Mucosa of descending colon (tissue), 3 donors: Measurements from ENCODE around the gene MYL4. TPM values are rescaled to one million over a fixed set of nuclear protein-coding genes. Genes with fewer than 3 reads are reported as not detected.

Experiments
- ATAC-seq: fragments of 200-7000 bp; cut with Tn5 transposase; one replicate; pipeline ENCODE4 v1.9.1; 2020; ENCODE audit warnings: mild to moderate bottlenecking, moderate library complexity
- DNase-seq, 3 donors: peaks; one replicate each; pipeline ENCODE4 v3.0.0-alpha.2; 2020
- H3K36me3 ChIP-seq: fragments of 200-600 bp; one replicate; pipeline ENCODE4 v1.8.0; 2021; ENCODE audit warnings: low read depth, mild to moderate bottlenecking
- H3K4me1 ChIP-seq: fragments of 200-600 bp; one replicate; pipeline ENCODE4 v1.8.0; 2021; ENCODE audit warnings: low read depth, mild to moderate bottlenecking
- H3K4me3 ChIP-seq: fragments of 200-600 bp; one replicate; pipeline ENCODE4 v1.8.0; 2021; ENCODE audit warnings: mild to moderate bottlenecking
- H3K9me3 ChIP-seq: fragments of 200-600 bp; one replicate; pipeline ENCODE4 v1.8.0; 2021; ENCODE audit warnings: mild to moderate bottlenecking
- intact Hi-C, 2 donors: fragments of 100-400 bp; cut with DNase I in 1 of 2; cut with micrococcal nuclease in 1 of 2; formaldehyde crosslinking; loops; one replicate each; pipeline versions ENCODE4 v1.11.0 to v1.11.1; 2022; cut with DNase I, micrococcal nuclease
- total RNA-seq, 3 donors: library from RNA; stranded (reverse); fragmentation: NEBNext Ultra II Directional in 2 of 3; extraction: Animal tissue kit (Norgen Biotek cat#: 25700) in 2 of 3; gene quantifications; one replicate each; pipeline versions ENCODE4 v1.2.1 to v1.2.4, GENCODE V29; 2021 to 2023
- TF ChIP-seq, protein P1 (sequence below): fragments of 200-600 bp; IDR thresholded peaks from one replicate; pipeline ENCODE4 v1.8.0; 2022; ENCODE audit warnings: antibody characterized with exemption, mild to moderate bottlenecking
- donor health status: DM: no; HTN: no; CAD: no; lungs with moderate emphysema.
- donor health status: DM: no; HTN: no; CAD: no.
- donor health status: DM: no; HTN: yes; CAD: no.

The MYL4 gene
- total RNA-seq, 3 donors from 2014 or later, result 0.49 to 1.4 TPM; not detected in 1

DNA sequence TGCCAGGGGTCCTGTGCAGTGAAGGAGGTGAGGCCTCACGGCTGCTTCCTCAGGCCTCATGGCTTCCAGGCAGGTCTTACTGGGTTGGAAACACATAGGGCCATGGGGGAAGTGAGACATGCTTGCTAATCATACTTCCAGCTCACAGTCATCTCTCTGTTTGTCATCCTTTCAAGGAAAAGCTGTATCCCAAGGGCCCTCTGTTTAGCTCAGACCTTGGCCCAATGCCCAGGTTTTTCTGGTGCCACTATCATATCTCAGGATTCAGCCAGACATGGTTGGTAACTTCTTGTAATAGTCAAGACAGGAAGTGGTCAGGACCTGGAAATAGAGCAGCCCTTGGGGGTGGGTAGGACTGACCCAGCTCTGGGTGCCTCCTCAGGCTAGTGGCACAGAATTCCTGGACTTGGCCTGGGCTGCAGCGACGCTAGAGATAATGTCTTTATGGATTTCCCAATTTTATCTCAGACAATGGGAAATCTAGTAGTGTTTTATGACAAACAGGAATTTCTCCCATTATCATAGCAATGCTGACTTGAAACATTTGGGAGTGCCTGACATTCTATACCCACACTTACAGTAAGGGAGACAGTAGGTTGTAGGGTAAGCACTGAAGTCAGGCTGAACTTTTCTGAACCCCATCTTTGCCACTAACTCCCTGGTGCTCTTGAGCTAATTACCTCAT, 31.0 kb downstream of the MYL4 start:
- Histone ChIP-seq H3K9me3 (peaks cover 3% of the 10 kb centered on the region), H3K36me3 (no peaks in the 10 kb centered on the region), H3K4me1 (peaks cover 4% of the 10 kb centered on the region), H3K4me3 (no peak overlapping the region)
- DNase-seq (peak in 2 of 3 donors; percentile 41 to 56), ATAC-seq (peak; percentile 75)
- intact Hi-C loops, result no loop called here
- TF ChIP-seq, protein P1, sequence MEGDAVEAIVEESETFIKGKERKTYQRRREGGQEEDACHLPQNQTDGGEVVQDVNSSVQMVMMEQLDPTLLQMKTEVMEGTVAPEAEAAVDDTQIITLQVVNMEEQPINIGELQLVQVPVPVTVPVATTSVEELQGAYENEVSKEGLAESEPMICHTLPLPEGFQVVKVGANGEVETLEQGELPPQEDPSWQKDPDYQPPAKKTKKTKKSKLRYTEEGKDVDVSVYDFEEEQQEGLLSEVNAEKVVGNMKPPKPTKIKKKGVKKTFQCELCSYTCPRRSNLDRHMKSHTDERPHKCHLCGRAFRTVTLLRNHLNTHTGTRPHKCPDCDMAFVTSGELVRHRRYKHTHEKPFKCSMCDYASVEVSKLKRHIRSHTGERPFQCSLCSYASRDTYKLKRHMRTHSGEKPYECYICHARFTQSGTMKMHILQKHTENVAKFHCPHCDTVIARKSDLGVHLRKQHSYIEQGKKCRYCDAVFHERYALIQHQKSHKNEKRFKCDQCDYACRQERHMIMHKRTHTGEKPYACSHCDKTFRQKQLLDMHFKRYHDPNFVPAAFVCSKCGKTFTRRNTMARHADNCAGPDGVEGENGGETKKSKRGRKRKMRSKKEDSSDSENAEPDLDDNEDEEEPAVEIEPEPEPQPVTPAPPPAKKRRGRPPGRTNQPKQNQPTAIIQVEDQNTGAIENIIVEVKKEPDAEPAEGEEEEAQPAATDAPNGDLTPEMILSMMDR, result no peak

GRCh38 chr17:47240806-47241205, 31.7 kb downstream of the MYL4 start:
- Histone ChIP-seq H3K9me3 (peaks cover 3% of the 10 kb centered on the region), H3K4me3 (no peak overlapping the region), H3K4me1 (peaks cover 4% of the 10 kb centered on the region), H3K36me3 (no peaks in the 10 kb centered on the region)
- no peak for DNase-seq
- intact Hi-C loops, result no loop called here
- TF ChIP-seq, protein P1, result no peak
- no peak for ATAC-seq

GRCh38 chr17:47242648-47243047, 33.5 kb downstream of the MYL4 start:
- Histone ChIP-seq H3K4me3 (no peak overlapping the region), H3K9me3 (no peaks in the 10 kb centered on the region), H3K4me1 (peaks cover 4% of the 10 kb centered on the region), H3K36me3 (no peaks in the 10 kb centered on the region)
- DNase-seq, result no peak
- TF ChIP-seq, protein P1, result no peak
- intact Hi-C loops, result no loop called here
- ATAC-seq, result no peak

DNA sequence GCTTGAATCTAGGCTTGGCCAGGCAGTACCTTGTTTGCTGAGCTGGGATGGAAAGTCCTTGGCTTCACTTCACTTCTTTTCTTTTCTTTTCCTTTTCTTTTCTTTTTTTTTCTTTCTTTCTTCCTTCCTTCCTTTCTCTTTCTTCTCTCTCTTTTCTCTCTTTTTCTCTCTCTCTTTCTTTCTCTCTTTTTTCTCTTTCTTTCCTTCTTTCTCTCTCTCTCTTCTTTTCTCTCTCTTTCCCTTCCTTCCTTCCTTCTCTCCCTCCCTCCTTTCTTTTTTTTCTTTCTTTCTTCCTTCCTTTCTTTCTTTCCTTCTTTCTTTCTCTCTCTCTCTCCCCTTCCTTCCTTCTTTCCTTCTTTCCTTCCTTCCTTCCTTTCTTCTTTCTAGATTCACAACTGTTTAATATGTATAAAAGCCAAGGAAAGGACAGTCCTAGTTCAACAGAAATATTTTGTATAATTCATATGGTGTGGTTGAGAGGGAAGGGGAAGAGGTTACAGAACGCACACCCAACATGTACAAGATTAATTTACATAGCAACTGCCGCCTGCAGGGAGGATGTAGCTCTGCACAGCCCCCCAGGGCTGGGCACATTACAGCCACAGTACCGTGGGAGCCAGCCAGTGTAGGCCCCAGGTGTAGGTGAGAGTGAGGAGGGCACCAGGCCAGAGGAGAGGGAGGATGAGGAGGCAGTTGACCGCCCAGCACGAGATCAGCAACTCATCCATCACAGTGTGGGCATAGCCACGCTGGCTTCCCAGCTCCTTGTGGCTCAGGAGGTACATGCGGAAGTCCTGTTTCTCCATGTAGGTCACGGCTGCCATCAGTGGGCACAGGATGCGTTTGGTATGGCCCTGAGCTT, 34.8 kb downstream of the MYL4 start:
- no peaks in the 10 kb centered on the region for H3K36me3 ChIP-seq
- no peaks in the 10 kb centered on the region for H3K9me3 ChIP-seq
- ATAC-seq, result no peak
- H3K4me1 ChIP-seq, result peaks cover 4% of the 10 kb centered on the region
- intact Hi-C loops, result no loop called here
- DNase-seq, result no peak
- TF ChIP-seq, protein P1, result no peak
- no peak overlapping the region for H3K4me3 ChIP-seq

DNA sequence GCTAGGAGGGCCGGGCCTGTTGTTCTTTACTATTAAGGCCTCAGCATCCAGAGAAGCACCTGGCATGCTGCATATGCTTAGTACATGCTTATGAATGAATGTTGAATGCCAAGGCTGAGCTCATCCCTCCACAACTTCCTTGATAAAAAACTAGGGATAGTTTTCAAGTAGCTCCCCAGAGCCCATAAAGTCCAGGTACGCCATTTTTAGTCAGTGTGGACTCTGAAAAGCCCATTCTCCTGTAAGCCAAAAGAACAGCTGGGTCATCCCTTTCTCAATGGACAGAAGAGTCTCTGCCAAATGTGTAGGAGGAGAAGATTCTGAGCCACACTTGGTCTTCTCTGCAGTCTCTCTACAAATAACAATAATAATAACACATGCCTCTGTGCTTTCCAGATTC, 35.5 kb downstream of the MYL4 start:
- no peaks in the 10 kb centered on the region for H3K36me3 ChIP-seq
- no peak for DNase-seq
- H3K4me3 ChIP-seq, result no peak overlapping the region
- intact Hi-C loops, result no loop called here
- no peaks in the 10 kb centered on the region for H3K9me3 ChIP-seq
- H3K4me1 ChIP-seq, result peaks cover 1% of the 10 kb centered on the region
- TF ChIP-seq, protein P1, result no peak
- ATAC-seq, result no peak
